WI38 (cell line): ENCODE results near the gene CD74.
"Not testable (repeated sequence)": the region's sequence is repeated elsewhere in the genome, so short reads cannot be mapped to it uniquely, and the experiment has no call there.

Experiments used
- H3K4me3 ChIP-seq: 2 replicates; pipeline ENCODE4 v1.5.1; 2011; ENCODE audit warnings: low read depth, mild to moderate bottlenecking, control low read depth, low read length
- CTCF ChIP-seq: IDR thresholded peaks from 2 replicates; pipeline ENCODE4 v1.5.1; 2012; ENCODE audit warnings: low read depth, mild to moderate bottlenecking, control low read depth, low read length

Gene CD74

GRCh38 chr5:150454492-150455229, 42.0 kb upstream of the CD74 start:
- no peak overlapping the region for H3K4me3 ChIP-seq
- no peak for TF ChIP-seq CTCF

- not testable (repeated sequence) for H3K4me3 ChIP-seq
Observed at GRCh38 chr5:150454027-150454426, 41.3 kb upstream of the CD74 start.

- no peak overlapping the region for H3K4me3 ChIP-seq
- no peak for TF ChIP-seq CTCF
Observed at GRCh38 chr5:150452914-150453313, 40.2 kb upstream of the CD74 start.

- no peak for TF ChIP-seq CTCF
- H3K4me3 ChIP-seq: no peak overlapping the region
Observed at GRCh38 chr5:150451594-150451993, 38.9 kb upstream of the CD74 start.

- peak within 1 kb of the TSS; percentile 73 for H3K4me3 ChIP-seq
Observed at GRCh38 chr5:150449517-150450339, 37.0 kb upstream of the CD74 start, which contains the start of gene RPS14. RPS14 (minus strand) TSS chr5:150449739; CDS start chr5:150447733, 2,006 bp downstream.

GRCh38 chr5:150448952-150449516, 36.3 kb upstream of the CD74 start:
- no peak for TF ChIP-seq CTCF
- H3K4me3 ChIP-seq: peak overlapping the region; percentile 73

More at GRCh38 chr5:150449517-150450339, 37.0 kb upstream of the CD74 start, which contains the start of gene RPS14:
- peak; percentile 70 for TF ChIP-seq CTCF

- TF ChIP-seq CTCF: no peak
- peak overlapping the region; percentile 73 for H3K4me3 ChIP-seq
Observed at GRCh38 chr5:150448334-150448733, 35.6 kb upstream of the CD74 start.
